Endometrial microvascular endothelial cells (primary cell): ENCODE measurements around the gene SH3PXD2A. TPM values are rescaled to one million over a fixed set of nuclear protein-coding genes. Genes with fewer than 3 reads are reported as not detected.

Experiments used
- in situ Hi-C: cut with HindIII; loops from 2 replicates; pipeline ENCODE4 v1.10.0; 2017; ENCODE audit warnings: low sequenced_read_pairs, low pct_unique_long_range_greater_than_20kb; ENCODE audit errors: inconsistent ontology term
- total RNA-seq: library from RNA; depleted of rRNA; stranded (reverse); fragments of >200 nt; gene quantifications from one replicate; pipeline ENCODE4 v1.2.3, GENCODE V29; 2015; ENCODE audit errors: inconsistent ontology term

The SH3PXD2A gene
- total RNA-seq, 1 donor from 2014 or later, result 7.6 TPM

GRCh38 chr10:103575416-103576075 lies 279.8 kb downstream of the SH3PXD2A start:
- in situ Hi-C loops, result no loop called here

- in situ Hi-C loops, result no loop called here
Observed at GRCh38 chr10:103574097-103575061, 281.0 kb downstream of the SH3PXD2A start.

GRCh38 chr10:103573205-103573487 lies 282.2 kb downstream of the SH3PXD2A start:
- in situ Hi-C loops, result no loop called here

DNA sequence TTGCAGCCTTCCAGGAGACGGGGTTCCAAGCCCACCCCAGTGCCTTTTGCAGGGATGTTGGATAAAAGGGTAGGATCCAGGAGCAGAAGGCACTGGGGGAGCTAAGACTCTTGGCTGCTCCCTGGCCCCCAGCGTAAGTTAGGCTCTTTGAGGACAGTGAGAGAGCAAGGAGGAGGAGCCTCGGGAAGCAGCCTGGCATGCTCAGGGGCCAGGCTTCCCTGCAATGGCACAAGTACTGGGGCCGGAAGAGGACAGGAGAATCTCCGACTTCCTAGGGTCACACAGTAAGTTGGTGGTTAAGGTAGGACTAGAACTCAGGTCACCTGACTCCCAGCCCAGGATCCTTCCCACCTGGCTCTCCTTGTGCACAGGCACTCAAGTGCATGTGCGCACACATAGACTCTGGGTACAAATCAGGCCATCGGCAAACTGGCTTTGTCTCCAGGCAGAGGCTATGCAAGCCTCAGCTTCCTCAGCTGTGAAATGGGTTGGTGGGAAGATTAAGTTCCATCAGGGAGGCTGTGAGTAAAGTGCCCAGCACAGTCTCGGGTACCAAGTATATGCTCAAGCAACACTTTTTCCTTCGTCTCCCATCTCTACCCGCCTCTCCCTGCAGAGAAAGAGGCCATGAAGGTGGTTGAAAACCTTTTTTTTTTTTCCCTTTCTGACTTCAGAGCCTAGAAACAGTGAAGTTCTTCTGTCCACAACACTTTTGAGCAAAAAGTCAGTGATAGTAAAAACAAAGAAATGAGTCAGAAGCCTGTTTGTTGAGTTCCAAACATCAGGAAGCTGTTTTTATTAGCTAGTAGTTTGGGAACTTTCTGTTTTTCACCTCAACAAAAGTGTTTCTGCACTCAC lies 282.8 kb downstream of the SH3PXD2A start:
- in situ Hi-C loops, result no loop called here

DNA sequence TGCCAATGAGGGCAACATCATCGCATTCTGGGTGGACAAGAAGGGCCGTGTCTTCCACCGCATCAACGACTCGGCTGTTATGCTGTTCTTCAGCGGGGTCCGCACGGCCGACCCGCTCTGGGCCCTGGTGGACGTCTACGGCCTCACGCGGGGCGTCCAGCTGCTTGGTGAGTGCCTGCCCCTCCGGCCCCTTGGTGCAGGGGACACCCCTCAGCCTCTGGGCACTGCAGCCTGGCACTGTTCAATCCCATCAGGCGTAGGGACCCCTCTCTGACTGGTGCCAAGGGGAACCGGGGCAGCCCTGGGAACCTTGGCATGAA lies 283.8 kb downstream of the SH3PXD2A start:
- in situ Hi-C loops, result no loop called here

- in situ Hi-C loops, result no loop called here
Observed at GRCh38 chr10:103570844-103571655, 284.3 kb downstream of the SH3PXD2A start.

DNA sequence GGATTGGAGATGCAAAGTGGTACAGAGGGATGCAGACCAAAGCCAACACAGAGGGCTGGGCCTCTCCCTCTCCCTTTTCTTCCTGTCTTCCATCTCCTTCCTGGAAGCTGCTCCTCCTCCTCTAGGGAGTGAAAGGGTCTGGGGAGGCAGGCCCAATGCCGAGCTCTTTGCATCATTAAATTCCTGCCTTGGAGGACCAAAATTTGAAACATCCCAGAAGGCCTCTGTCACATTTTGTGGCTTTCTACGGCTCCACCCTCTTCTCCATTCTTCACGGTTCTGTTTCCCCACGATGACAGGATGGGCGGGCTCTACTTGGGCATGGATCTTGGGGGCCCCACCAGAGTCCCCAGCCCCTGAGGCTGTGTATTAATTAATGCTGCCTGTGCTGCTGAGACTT lies 285.5 kb downstream of the SH3PXD2A start:
- in situ Hi-C loops, result no loop called here

DNA sequence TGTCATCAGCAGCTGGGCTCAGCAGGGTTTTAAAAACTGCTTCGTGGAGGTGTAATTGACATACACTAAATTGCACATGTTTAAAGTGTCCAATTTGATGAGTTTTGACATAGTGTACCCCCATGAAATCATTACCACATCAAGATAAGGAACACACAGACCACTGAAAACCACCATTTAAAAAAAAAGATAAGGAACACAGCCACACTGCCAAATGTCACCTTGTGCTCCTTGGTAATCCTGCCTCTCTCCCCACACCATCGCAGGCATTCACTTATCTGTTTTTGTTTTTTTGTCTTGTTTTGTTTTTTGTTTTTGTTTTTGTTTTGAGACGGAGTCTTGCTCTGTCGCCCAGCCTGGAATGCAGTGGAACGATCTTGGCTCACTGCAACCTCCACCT lies 286.9 kb downstream of the SH3PXD2A start:
- in situ Hi-C loops, result no loop called here

DNA sequence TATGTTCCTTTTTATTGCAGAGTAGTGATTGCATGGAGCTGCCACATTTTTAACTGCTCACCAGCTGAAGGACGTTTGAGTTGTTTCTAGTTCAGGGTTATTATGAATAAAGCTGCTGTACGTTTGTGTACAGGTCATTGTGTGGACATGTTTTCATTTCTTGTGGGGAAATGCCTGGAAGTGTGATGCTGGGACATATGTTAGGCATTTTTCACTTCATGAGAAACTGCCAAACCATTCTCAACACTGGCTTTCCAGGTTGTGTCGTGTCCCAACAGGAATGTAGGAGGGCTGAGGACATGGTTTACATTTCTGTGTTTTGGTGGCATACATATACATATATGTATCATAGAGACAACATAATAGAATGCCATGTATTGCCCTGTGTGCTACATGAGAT lies 288.8 kb downstream of the SH3PXD2A start:
- in situ Hi-C loops, result no loop called here

- in situ Hi-C loops, result no loop called here
Observed at GRCh38 chr10:103564776-103565520, 290.4 kb downstream of the SH3PXD2A start.

DNA sequence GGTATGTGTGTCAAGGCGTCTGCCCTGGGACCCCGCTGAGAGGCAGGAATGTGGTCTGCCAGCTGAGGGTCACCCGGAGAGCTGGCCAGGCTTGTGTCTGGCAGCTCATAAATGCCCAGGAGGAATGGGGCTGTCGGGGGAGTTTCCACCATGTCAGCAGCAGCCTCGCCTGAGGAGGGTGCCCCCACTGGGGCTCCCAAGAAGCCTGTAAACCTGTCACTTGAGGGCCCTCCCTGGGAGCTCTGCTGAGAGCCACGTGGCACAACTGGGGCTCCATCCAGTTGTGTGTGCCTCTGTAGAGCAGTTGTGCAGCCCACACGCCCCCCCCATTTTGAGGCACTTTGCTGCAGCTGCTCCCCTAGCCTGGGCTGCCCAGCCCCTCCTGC lies 291.3 kb downstream of the SH3PXD2A start:
- in situ Hi-C loops, result no loop called here

- in situ Hi-C loops, result no loop called here
Observed at GRCh38 chr10:103563231-103564115, 291.9 kb downstream of the SH3PXD2A start.

DNA sequence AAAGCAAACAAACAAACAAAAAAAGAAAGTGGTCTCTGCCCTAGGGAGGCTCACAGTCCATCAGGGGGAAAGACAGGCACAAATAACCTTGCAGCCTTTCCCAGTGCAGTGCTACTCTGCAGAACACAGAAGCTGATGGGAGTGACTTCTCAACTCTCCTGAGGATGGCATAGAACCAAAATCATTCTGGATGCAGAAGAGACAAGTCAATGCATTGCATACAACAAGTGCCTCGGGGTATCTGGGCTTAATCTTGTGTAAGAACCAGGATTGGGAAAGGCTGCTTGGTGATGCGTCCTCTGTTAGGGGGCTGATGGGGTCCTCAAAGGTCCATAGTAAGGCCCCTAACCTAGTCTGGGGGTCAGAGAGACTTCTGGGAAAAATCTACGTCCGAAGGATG lies 293.0 kb downstream of the SH3PXD2A start:
- in situ Hi-C loops, result no loop called here

- in situ Hi-C loops, result no loop called here
Observed at GRCh38 chr10:103560886-103561285, 294.5 kb downstream of the SH3PXD2A start.

DNA sequence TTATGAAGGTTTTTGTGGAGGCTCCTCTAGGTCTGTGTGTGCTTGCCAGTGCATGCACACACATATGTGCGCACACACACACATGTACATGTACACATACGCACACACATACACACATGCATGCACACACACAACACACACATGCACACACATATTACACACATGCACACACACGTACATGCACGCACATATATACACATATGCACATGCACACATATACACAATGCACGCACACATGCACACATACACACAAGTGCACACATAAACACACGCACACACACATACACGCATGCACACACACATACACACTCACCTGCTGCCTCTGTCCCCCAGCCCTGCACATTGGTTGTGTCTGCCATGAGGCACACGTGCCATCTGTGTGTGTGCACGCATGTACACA lies 295.6 kb downstream of the SH3PXD2A start:
- in situ Hi-C loops, result no loop called here

DNA sequence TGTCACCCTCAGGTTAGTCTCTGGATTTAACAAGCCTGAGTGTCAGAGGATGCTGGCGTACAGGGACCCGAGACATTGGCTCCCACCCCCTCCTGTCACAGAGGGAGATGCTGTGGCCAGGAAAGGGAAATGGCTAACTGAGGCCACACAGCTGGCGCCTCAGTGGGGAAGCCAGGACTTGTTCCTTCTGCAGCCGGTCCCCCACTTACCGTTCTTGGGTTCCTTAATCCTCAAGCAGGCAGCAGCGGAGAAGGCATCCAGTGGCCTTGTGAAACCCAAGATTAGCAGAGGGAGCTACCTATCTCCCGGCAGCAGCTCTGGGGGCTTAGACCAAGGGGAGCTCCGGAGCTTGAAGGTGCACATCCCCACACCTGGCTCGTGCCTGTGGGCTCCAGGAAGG lies 296.5 kb downstream of the SH3PXD2A start:
- in situ Hi-C loops, result no loop called here

- in situ Hi-C loops, result no loop called here
Observed at GRCh38 chr10:103557455-103557854, 297.9 kb downstream of the SH3PXD2A start.
